Cardiac fibroblast (primary cell): ENCODE measurements around the gene GOLGA3.
"Not testable (repeated sequence)": the region's sequence is repeated elsewhere in the genome, so short reads cannot be mapped to it uniquely, and the experiment has no call there.

Experiments
- DNase-seq, 2 donors: peaks; one replicate each; pipeline versions ENCODE4 v3.0.0 to v3.0.0-alpha.2; 2010; ENCODE audit warnings: low read depth in 2 of 2
- H3K4me3 ChIP-seq, 2 donors: replicated peaks in 1 of 2; 1 replicate in 1 of 2; 2 replicates in 1 of 2; pipeline ENCODE4 v1.5.1; 2011; ENCODE audit warnings: low read depth in 2 of 2, low read length in 2 of 2, mild to moderate bottlenecking in 2 of 2, moderate library complexity in 1 of 2
- TF ChIP-seq, protein P1 (sequence below): IDR thresholded peaks from one replicate; pipeline ENCODE4 v1.5.1; 2011; ENCODE audit warnings: low read depth, mild to moderate bottlenecking, low read length, inconsistent platforms

GOLGA3 gene

DNA sequence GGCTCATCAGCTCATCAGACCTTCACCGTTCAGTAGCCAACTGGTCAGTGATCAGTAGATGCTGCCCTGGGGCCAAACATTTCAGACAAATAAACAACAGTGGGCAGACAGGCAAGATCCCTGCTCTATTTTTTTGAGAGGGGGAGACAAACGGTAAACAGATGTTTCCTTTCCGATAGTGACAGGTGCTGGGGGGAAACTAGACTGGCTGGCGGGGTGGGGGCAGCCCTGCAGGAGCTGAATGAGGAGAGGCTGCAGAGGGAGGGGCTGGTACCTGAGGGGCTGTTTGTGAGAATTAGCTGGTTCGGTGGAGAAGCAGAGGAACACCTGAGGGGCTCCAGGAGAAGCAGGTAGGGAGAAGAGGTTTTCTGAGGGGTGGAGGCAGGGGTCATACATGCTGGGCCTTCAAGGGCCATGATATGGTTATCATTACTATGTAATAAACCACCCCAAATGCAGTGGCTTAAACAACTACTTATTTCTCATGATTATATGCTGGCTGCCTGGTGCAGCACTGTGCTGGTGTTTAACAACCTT, 8.2 kb upstream of the GOLGA3 start:
- no peak for DNase-seq
- H3K4me3 ChIP-seq, result no peak overlapping the region
- TF ChIP-seq, protein P1, sequence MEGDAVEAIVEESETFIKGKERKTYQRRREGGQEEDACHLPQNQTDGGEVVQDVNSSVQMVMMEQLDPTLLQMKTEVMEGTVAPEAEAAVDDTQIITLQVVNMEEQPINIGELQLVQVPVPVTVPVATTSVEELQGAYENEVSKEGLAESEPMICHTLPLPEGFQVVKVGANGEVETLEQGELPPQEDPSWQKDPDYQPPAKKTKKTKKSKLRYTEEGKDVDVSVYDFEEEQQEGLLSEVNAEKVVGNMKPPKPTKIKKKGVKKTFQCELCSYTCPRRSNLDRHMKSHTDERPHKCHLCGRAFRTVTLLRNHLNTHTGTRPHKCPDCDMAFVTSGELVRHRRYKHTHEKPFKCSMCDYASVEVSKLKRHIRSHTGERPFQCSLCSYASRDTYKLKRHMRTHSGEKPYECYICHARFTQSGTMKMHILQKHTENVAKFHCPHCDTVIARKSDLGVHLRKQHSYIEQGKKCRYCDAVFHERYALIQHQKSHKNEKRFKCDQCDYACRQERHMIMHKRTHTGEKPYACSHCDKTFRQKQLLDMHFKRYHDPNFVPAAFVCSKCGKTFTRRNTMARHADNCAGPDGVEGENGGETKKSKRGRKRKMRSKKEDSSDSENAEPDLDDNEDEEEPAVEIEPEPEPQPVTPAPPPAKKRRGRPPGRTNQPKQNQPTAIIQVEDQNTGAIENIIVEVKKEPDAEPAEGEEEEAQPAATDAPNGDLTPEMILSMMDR, result no peak

DNA sequence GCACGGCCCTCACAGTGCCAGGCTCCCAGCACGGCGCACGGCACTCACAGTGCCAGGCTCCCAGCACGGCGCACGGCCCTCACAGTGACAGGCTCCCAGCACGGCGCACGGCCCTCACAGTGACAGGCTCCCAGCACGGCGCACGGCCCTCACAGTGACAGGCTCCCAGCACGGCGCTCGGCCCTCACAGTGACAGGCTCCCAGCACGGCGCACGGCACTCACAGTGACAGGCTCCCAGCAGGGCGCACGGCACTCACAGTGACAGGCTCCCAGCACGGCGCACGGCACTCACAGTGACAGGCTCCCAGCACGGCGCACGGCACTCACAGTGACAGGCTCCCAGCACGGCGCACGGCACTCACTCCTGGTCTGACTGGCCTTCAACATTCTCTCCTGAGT, 7.6 kb upstream of the GOLGA3 start:
- not testable (repeated sequence) for DNase-seq, H3K4me3 ChIP-seq

DNA sequence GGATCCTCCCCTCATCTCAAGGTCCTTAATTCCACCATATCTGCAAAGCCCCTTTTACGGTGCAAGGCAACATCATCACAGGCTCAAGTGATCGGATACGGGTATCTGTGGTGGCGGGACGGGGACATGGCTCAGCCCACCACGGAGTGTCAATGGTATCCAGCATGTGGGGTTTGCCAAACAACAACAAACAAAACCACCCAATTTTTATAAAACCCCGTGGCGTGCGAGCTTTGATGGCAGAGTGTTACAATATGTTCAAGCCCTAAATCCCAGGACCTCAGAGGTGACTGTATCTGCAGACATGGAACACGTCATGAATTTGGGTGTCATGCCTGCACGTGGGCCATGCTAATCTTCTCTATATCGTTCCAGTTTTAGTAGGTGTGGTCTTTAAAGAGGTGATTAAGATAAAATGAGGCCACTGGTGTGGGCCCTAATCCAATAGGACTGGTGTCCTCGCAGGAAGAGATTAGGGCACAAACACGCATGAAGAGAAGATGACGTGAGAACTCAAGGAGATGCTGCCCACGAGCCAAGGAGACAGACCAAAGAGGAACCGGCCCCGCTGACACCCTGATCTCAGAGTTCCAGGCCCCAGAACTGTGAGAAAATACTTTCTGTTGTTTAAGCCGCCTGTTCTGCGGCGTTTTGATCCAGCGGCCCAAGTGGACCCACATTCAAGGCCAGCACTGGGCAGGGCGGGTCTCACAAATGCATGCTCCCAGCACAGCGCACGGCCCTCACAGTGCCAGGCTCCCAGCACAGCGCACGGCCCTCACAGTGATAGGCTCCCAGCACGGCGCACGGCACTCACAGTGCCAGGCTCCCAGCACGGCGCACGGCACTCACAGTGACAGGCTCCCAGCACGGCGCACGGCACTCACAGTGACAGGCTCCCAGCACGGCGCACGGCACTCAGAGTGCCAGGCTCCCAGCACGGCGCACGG, 6.7 kb upstream of the GOLGA3 start:
- DNase-seq, result no peak
- TF ChIP-seq, protein P1, result no peak
- H3K4me3 ChIP-seq, result no peak overlapping the region

DNA sequence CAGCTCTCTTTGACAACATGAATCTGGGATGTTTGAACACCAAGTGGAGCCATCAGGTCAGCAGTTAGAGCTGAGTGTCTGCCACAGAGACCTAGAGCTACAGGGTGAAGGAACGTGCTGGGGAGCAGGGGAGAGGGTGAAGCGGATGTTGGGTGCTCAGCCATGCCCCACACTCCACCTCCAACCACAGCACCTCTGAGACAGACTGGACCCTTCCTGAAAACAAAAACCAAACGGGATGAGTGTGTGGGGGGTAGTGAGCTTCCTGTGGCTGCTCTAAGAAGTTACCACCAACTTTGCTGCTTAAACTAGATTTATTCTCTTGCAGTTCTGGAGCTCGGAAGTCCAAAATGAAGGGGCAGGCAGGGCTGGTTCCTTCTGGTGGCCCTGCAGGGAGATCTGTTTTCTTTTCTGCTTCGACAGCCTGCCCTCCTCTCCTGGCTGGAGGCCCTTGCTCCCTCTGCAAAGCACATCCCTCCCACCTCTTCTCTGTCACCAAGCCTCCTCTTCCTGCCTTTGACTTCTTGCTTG, 5.6 kb upstream of the GOLGA3 start:
- no peak for DNase-seq

DNA sequence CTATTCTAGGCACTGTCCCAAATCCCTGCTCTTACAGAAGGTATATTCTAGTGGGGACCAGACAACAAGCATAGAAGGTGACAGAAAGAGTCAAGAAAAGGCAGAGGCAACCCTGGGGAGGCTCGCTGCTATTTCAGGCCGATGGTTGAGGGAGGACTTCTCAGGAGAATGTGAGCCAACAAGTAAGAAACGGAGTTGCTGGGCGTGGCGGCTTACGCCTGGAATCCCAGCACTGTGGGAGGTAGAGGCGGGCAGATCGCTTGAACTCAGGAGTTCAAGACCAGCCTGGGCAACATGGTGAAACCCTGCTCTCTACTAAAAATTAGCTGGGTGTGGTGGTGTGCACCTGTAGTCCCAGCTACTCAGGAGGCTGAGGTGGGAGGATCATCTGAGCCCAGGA, 4.7 kb upstream of the GOLGA3 start:
- no peak for DNase-seq
- TF ChIP-seq, protein P1, result no peak
- H3K4me3 ChIP-seq, result no peak overlapping the region

More for the DNA sequence above, 5.6 kb upstream of the GOLGA3 start:
- H3K4me3 ChIP-seq, result no peak overlapping the region
- TF ChIP-seq, protein P1, result no peak

DNA sequence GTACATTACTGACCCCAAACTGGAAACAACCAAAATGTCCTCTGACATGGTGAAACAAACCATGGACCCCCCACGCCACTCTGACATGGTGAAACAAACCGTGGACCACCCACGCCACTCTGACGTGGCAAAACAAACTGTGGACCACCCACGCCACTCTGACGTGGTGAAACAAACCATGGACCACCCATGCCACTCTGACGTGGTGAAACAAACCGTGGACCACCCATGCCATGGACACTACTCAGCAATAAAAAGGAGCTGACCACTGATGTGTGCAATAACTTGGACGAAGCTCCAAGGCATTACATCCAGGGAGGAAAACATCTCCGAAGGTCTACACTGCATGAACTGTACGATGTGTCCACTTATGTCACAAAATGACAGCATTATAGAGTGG, 3.1 kb upstream of the GOLGA3 start:
- no peak for DNase-seq
- TF ChIP-seq, protein P1, result no peak

More for the DNA sequence above, 3.1 kb upstream of the GOLGA3 start:
- H3K4me3 ChIP-seq, result no peak overlapping the region
